HepG2 (cell line): ENCODE data around the gene CHKB. TPM values are rescaled to one million over a fixed set of nuclear protein-coding genes. Genes with fewer than 3 reads are reported as not detected.

Source experiments
- ATAD3A ChIP-seq: sonication (generic); formaldehyde crosslinking; IDR thresholded peaks from 2 replicates; pipeline ENCODE4 v1.4.0; 2020; ENCODE audit warnings: missing genetic modification reagents
- ATM ChIP-seq: fragments of 450-650 bp; IDR thresholded peaks from 2 replicates; pipeline ENCODE4 v1.7.1; 2017; ENCODE audit warnings: mild to moderate bottlenecking, borderline replicate concordance
- BRF2 ChIP-seq: sonication (generic); formaldehyde crosslinking; IDR thresholded peaks from 2 replicates; pipeline ENCODE4 v1.8.1; 2022; ENCODE audit warnings: mild to moderate bottlenecking, missing genetic modification reagents
- E2F1 ChIP-seq: sonication (generic); formaldehyde crosslinking; IDR thresholded peaks from 2 replicates; pipeline ENCODE4 v1.5.0; 2020; ENCODE audit warnings: missing genetic modification reagents
- FOXK2 ChIP-seq: fragments of 450-650 bp; IDR thresholded peaks from 2 replicates; pipeline ENCODE4 v1.6.1; 2016
- KLF11 ChIP-seq: IDR thresholded peaks from 2 replicates; pipeline ENCODE4 v1.6.1; 2016; ENCODE audit warnings: missing compliant biosample characterization
- NFYC ChIP-seq: IDR thresholded peaks from 2 replicates; pipeline ENCODE4 v1.6.1; 2016; ENCODE audit warnings: missing genetic modification reagents, missing compliant biosample characterization
- SNAPC2 ChIP-seq: sonication (generic); formaldehyde crosslinking; IDR thresholded peaks from 2 replicates; pipeline ENCODE4 v1.8.1; 2022; ENCODE audit warnings: mild to moderate bottlenecking, missing genetic modification reagents
- SRSF1 ChIP-seq: fragments of 200-400 bp; formaldehyde crosslinking; optimal IDR thresholded peaks from 2 replicates; pipeline ENCODE3; 2017; ENCODE audit warnings: mild to moderate bottlenecking, low read depth, low read length, moderate library complexity
- SYNCRIP ChIP-seq: fragments of 200-400 bp; formaldehyde crosslinking; IDR thresholded peaks from 2 replicates; pipeline ENCODE4 v1.6.1; 2018; ENCODE audit warnings: mild to moderate bottlenecking, low read depth, low read length; ENCODE audit not compliant: insufficient read depth
- TCF7L2 ChIP-seq: IDR thresholded peaks from 2 replicates; pipeline ENCODE4 v1.6.1; 2011; ENCODE audit warnings: mild to moderate bottlenecking, low read depth, low read length, moderate library complexity
- THAP8 ChIP-seq: sonication (generic); formaldehyde crosslinking; IDR thresholded peaks from 2 replicates; pipeline ENCODE4 v1.5.1; 2020; ENCODE audit warnings: missing genetic modification reagents, mild to moderate bottlenecking, borderline replicate concordance
- ZFP82 ChIP-seq: sonication (generic); formaldehyde crosslinking; IDR thresholded peaks from 2 replicates; pipeline ENCODE4 v1.5.1; 2020; ENCODE audit warnings: mild to moderate bottlenecking, missing genetic modification reagents, borderline replicate concordance
- ZNF335 ChIP-seq: sonication (generic); formaldehyde crosslinking; IDR thresholded peaks from 2 replicates; pipeline ENCODE4 v1.4.0; 2020; ENCODE audit warnings: missing genetic modification reagents
- ZNF337 ChIP-seq: sonication (generic); formaldehyde crosslinking; IDR thresholded peaks from 2 replicates; pipeline ENCODE4 v1.5.1; 2020; ENCODE audit warnings: missing genetic modification reagents, low read depth, mild to moderate bottlenecking, borderline replicate concordance
- ZNF468 ChIP-seq: sonication (generic); formaldehyde crosslinking; IDR thresholded peaks from 2 replicates; pipeline ENCODE4 v1.8.0; 2022; ENCODE audit warnings: mild to moderate bottlenecking, moderate library complexity, missing genetic modification reagents
- ZNF605 ChIP-seq: sonication (generic); formaldehyde crosslinking; IDR thresholded peaks from 2 replicates; pipeline ENCODE4 v1.8.0; 2022; ENCODE audit warnings: mild to moderate bottlenecking, missing genetic modification reagents
- ZNF674 ChIP-seq: sonication (generic); formaldehyde crosslinking; IDR thresholded peaks from 2 replicates; pipeline ENCODE4 v1.5.0; 2020; ENCODE audit warnings: low read depth, mild to moderate bottlenecking, missing genetic modification reagents
- ZNF75D ChIP-seq: sonication (generic); formaldehyde crosslinking; IDR thresholded peaks from 2 replicates; pipeline ENCODE4 v1.8.1; 2023; ENCODE audit warnings: missing genetic modification reagents, mild to moderate bottlenecking, borderline replicate concordance
- ZNF761 ChIP-seq: sonication (generic); formaldehyde crosslinking; conservative IDR thresholded peaks from 2 replicates; pipeline ENCODE4 v1.4.0; 2020; ENCODE audit warnings: mild to moderate bottlenecking, missing genetic modification reagents
- ZNF83 ChIP-seq: sonication (generic); formaldehyde crosslinking; IDR thresholded peaks from 2 replicates; pipeline ENCODE4 v1.4.0; 2020; ENCODE audit warnings: missing genetic modification reagents, mild to moderate bottlenecking, borderline replicate concordance
- ZSCAN31 ChIP-seq: sonication (generic); formaldehyde crosslinking; IDR thresholded peaks from 2 replicates; pipeline ENCODE4 v1.5.0; 2020; ENCODE audit warnings: low read depth, mild to moderate bottlenecking, missing genetic modification reagents
- polyA plus RNA-seq, 8 experiments: library from polyadenylated mRNA; depleted of rRNA in 3 of 8; stranded (reverse) in 7 of 8; unstranded in 1 of 8; fragments of >200 nt; fragmentation: Illumina TruSeq in 4 of 8; extraction: Trizol in 4 of 8; gene quantifications; 2 replicates each; pipeline versions ENCODE4 v1.2.1 to v1.2.3, GENCODE V29; 2011 to 2016; ENCODE audit warnings: low read depth in 4 of 8, missing spikeins in 1 of 8, mixed read lengths in 1 of 8; ENCODE audit not compliant: insufficient read depth in 1 of 8
- total RNA-seq, 5 experiments: library from RNA; depleted of rRNA; stranded (reverse); fragments of >200 nt; fragmentation: Illumina TruSeq; extraction: Trizol; gene quantifications; 2 replicates each; pipeline ENCODE4 v1.2.3, GENCODE V29; 2016; ENCODE audit warnings: low read depth in 1 of 5
- TF ChIP-seq, protein P1 (sequence below): sonication (generic); formaldehyde crosslinking; IDR thresholded peaks from 2 replicates; pipeline ENCODE4 v1.4.0; 2020; ENCODE audit warnings: missing genetic modification reagents
- TF ChIP-seq, protein P2 (sequence below): sonication (generic); formaldehyde crosslinking; IDR thresholded peaks from 2 replicates; pipeline ENCODE4 v1.5.0; 2020; ENCODE audit warnings: missing genetic modification reagents
- TF ChIP-seq, protein P3 (sequence below): sonication (generic); formaldehyde crosslinking; IDR thresholded peaks from 2 replicates; pipeline ENCODE4 v1.5.0; 2020; ENCODE audit warnings: missing genetic modification reagents, mild to moderate bottlenecking, borderline replicate concordance

The CHKB gene
- total and polyA plus RNA-seq, 2 of the 13 experiments (the other 11 are each of a cell fraction or from before 2014, with no cell fraction given) = 24.5 to 42.7 TPM

DNA sequence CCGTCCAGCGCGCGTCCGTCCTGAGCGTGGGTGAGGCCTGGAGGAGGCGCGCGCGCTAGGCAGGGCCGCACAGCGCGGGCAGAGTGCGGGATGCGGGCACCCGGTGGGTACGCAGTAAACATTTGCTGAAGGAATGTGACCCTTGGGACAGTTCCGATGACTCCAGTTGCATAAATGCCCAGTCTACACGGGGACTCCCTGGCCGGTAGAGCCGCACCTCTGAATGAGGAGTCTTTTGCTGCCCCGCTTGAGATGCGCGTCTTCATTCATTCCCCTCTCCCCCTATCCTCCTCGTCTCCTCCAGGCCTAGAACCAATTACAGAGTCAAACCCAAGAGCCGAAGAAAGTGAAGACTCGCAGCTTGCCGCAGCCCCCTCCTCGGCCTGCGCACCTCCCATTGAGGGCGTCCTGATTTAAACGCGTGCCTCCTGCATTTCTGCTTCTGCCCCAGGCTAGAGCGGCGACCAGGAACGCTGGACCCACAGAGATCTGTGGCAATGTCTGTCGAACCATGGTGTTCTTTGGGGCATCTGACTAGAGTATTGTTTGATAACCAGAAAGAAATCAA lies 729 bp upstream of the CHKB start (continued):
- no peak for TF ChIP-seq E2F1 (CRISPR knock-in tag)
- peak; percentile 37; the same call in 1 of the 2 replicates for TF ChIP-seq ZNF761 (CRISPR knock-in tag)
- no peak for TF ChIP-seq ZNF605 (CRISPR knock-in tag)
- TF ChIP-seq ZSCAN31 (CRISPR knock-in tag) = peak; percentile 27; the same call in 1 of the 2 replicates
- no peak for TF ChIP-seq ZFP82
- TF ChIP-seq, protein P1, sequence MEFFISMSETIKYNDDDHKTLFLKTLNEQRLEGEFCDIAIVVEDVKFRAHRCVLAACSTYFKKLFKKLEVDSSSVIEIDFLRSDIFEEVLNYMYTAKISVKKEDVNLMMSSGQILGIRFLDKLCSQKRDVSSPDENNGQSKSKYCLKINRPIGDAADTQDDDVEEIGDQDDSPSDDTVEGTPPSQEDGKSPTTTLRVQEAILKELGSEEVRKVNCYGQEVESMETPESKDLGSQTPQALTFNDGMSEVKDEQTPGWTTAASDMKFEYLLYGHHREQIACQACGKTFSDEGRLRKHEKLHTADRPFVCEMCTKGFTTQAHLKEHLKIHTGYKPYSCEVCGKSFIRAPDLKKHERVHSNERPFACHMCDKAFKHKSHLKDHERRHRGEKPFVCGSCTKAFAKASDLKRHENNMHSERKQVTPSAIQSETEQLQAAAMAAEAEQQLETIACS (CRISPR knock-in tag) = peak; percentile 64; the same call in 1 of the 2 replicates
- no peak for TF ChIP-seq SRSF1
- TF ChIP-seq ZNF674 (CRISPR knock-in tag) = no peak
- TF ChIP-seq ZNF75D = no peak
- TF ChIP-seq TCF7L2 = no peak
- TF ChIP-seq SNAPC2 (CRISPR knock-in tag) = no peak
- no peak for TF ChIP-seq BRF2 (CRISPR knock-in tag)
- TF ChIP-seq ZNF337 (CRISPR knock-in tag) = peak; percentile 21; the same call in 1 of the 2 replicates
- TF ChIP-seq, protein P2, sequence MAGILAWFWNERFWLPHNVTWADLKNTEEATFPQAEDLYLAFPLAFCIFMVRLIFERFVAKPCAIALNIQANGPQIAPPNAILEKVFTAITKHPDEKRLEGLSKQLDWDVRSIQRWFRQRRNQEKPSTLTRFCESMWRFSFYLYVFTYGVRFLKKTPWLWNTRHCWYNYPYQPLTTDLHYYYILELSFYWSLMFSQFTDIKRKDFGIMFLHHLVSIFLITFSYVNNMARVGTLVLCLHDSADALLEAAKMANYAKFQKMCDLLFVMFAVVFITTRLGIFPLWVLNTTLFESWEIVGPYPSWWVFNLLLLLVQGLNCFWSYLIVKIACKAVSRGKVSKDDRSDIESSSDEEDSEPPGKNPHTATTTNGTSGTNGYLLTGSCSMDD = no peak
- TF ChIP-seq, protein P3, sequence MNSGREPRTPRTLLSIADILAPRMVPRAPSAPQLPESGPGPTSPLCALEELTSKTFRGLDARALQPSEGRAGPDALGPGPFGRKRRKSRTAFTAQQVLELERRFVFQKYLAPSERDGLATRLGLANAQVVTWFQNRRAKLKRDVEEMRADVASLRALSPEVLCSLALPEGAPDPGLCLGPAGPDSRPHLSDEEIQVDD = no peak
- no peak for TF ChIP-seq THAP8 (CRISPR knock-in tag)
- no peak for TF ChIP-seq NFYC (CRISPR knock-in tag)
- no peak for TF ChIP-seq ZNF468 (CRISPR knock-in tag)
- TF ChIP-seq ZNF335 (CRISPR knock-in tag) = no peak
- no peak for TF ChIP-seq ZNF83 (CRISPR knock-in tag)
- TF ChIP-seq FOXK2 = no peak
- TF ChIP-seq ATAD3A = no peak
- TF ChIP-seq SYNCRIP = no peak
- no peak for TF ChIP-seq KLF11 (CRISPR knock-in tag)
- TF ChIP-seq ATM = no peak
